SK-N-MC (cell line): ENCODE measurements around the gene GPC6.

Experiments
- EZH2 ChIP-seq: fragments of 200-600 bp; sonication (generic); IDR thresholded peaks from one replicate; pipeline ENCODE4 v1.6.1; 2017; ENCODE audit warnings: antibody characterized with exemption
- POLR2AphosphoS5 ChIP-seq: IDR thresholded peaks from 2 replicates; pipeline ENCODE4 v1.6.1; 2012; ENCODE audit warnings: mild to moderate bottlenecking, low read depth, low read length, borderline replicate concordance

DNA sequence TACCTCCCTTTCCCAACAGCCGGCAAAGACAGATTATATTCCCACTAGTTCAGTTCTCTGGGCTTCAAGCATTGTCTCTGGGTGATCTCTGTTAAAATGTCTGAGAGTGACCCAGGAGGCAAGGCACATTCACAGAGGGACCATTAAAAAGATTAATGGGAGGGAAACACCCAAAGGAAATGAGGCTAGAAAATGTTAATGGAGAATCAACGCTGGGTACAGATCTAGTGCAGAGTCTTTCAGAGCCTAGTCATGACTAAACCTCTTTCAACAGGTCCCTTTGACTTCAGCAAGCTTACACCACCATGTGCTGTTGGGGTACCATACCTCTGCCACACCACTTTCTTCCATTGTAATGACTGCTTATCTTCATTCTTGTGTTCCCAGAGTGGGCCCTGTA lies 894.3 kb downstream of the GPC6 start:
- TF ChIP-seq POLR2AphosphoS5, result no peak
- TF ChIP-seq EZH2, result no peak
